ENCODE results near the gene SMU1.

SMU1 gene

DNA sequence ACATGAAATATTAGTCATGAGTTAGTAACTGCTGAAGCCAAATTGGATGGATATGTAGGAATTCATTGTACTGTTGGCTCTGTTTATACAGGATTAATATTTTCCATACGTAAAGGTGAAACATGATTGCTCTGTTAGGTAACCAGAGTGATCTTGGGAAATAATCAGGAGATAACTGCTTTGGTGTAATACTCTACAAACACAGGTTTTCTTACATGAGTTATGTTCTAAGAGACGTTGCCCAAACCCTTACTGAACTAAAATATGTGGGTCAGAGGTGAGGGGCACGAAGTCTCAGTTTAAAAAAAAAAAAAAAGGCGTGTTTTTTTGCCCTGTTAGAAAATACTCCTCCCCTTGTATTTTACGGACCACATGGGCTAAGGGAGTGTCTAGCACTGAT, 43.6 kb downstream of the SMU1 start:
- H3K4me3 ChIP-seq (replicated peaks; ENCODE audit: low read depth, low read length): no peak overlapping the region
- no peaks in the 10 kb centered on the region for H3K27me3 ChIP-seq (replicated peaks; ENCODE audit: control insufficient read depth, insufficient read depth, low read length)
- no peak for DNase-seq (ENCODE audit: extremely low read depth, insufficient read length)
- peaks cover 24% of the 10 kb centered on the region for H3K36me3 ChIP-seq (ENCODE audit: control insufficient read depth, insufficient read depth, low read length)
- TF ChIP-seq CTCF (IDR thresholded peaks at IDR 0.05; ENCODE audit: insufficient read depth, low read length, poor library complexity, severe bottlenecking): no peak

- Histone ChIP-seq H3K27me3 (replicated peaks; ENCODE audit: control insufficient read depth, insufficient read depth, low read length) (no peaks in the 10 kb centered on the region), H3K36me3 (ENCODE audit: control insufficient read depth, insufficient read depth, low read length) (peaks cover 24% of the 10 kb centered on the region), H3K4me3 (replicated peaks; ENCODE audit: low read depth, low read length) (no peak overlapping the region)
- TF ChIP-seq CTCF (IDR thresholded peaks at IDR 0.05; ENCODE audit: insufficient read depth, low read length, poor library complexity, severe bottlenecking): no peak
- no peak for DNase-seq (ENCODE audit: extremely low read depth, insufficient read length)
Observed at GRCh38 chr9:33032292-33032691, 44.2 kb downstream of the SMU1 start.

DNA sequence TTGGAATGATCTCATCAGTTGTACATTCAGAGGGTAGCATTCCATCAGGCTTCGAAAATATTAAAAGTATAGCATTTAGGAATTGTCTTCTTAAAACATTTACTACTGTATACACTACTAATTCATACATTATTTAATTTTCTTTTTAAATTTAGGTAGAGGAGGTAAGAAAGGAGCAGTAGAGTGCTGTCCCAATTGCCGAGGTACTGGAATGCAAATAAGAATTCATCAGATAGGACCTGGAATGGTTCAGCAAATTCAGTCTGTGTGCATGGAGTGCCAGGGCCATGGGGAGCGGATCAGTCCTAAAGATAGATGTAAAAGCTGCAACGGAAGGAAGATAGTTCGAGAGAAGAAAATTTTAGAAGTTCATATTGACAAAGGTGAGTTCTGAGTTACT, 46.2 kb downstream of the SMU1 start:
- Histone ChIP-seq H3K27me3 (replicated peaks; ENCODE audit: control insufficient read depth, insufficient read depth, low read length) (no peaks in the 10 kb centered on the region), H3K4me3 (replicated peaks; ENCODE audit: low read depth, low read length) (no peak overlapping the region), H3K36me3 (ENCODE audit: control insufficient read depth, insufficient read depth, low read length) (peaks cover 16% of the 10 kb centered on the region)
- TF ChIP-seq CTCF (IDR thresholded peaks at IDR 0.05; ENCODE audit: insufficient read depth, low read length, poor library complexity, severe bottlenecking): no peak
- DNase-seq (ENCODE audit: extremely low read depth, insufficient read length): no peak

DNA sequence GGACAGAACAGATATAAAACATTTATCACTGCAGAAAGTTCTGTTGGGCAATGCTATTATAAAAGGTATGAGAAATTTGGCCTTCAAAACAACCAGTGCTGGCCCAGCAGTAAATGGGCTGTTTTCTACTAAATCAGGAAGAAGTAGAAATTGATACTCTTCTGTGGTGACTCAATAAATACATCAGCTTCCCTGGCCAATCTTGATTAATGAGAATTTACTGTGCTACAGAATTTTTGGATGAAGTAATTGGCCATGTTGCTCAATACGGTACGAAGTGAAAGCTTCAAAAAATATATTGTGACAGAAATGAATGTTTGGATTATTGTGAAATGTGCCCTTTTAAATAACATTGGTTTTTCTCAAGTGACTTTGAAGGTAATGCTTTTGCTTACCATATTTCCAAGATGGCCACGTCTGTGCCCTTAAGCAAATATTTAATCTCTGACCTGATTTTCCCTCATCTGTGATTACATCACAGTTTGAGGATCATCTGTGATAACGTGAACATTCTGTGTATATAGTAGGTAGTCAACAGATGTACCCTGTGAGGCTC, 47.2 kb downstream of the SMU1 start:
- Histone ChIP-seq H3K36me3 (ENCODE audit: control insufficient read depth, insufficient read depth, low read length) (peaks cover 11% of the 10 kb centered on the region), H3K27me3 (replicated peaks; ENCODE audit: control insufficient read depth, insufficient read depth, low read length) (no peaks in the 10 kb centered on the region), H3K4me3 (replicated peaks; ENCODE audit: low read depth, low read length) (no peak overlapping the region)
- DNase-seq (ENCODE audit: extremely low read depth, insufficient read length): no peak
- no peak for TF ChIP-seq CTCF (IDR thresholded peaks at IDR 0.05; ENCODE audit: insufficient read depth, low read length, poor library complexity, severe bottlenecking)

GRCh38 chr9:33025572-33026342, 50.7 kb downstream of the SMU1 start:
- no peak for TF ChIP-seq CTCF (IDR thresholded peaks at IDR 0.05; ENCODE audit: insufficient read depth, low read length, poor library complexity, severe bottlenecking)
- Histone ChIP-seq H3K4me3 (replicated peaks; ENCODE audit: low read depth, low read length) (peak overlapping the region; percentile 100), H3K36me3 (ENCODE audit: control insufficient read depth, insufficient read depth, low read length) (peaks cover 5% of the 10 kb centered on the region), H3K27me3 (replicated peaks; ENCODE audit: control insufficient read depth, insufficient read depth, low read length) (no peaks in the 10 kb centered on the region)
- DNase-seq (ENCODE audit: extremely low read depth, insufficient read length): peak; percentile 76
